ENCODE results near the gene RGL1.

Gene RGL1

GRCh38 chr1:183966487-183966886 is 161.6 kb downstream of the RGL1 start:
- DNase-seq = no peak

- no peak for DNase-seq
These were observed 163.0 kb downstream of the RGL1 start for GRCh38 chr1:183967914-183968313.

DNA sequence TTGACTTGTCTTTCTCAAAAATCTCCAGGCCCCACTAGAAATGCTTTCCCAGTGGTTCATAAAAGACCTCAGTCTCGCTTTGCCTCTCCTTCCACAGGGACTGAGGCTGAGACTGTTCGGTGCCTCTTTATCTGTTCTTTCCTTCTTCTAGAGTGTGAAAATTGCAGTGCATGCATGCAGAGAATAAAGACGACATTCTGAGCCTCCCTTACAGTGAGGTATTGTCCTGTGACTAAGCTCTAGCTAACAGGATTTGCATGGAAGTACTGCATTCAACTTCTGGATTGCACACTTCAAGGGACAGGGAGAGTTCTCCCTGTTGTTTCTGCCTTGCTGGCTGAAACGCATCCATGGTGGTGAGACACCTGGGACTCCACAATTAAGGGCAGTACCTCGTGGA is 163.5 kb downstream of the RGL1 start:
- DNase-seq = no peak

- no peak for DNase-seq
These were observed 165.8 kb downstream of the RGL1 start for GRCh38 chr1:183970516-183971300.

DNA sequence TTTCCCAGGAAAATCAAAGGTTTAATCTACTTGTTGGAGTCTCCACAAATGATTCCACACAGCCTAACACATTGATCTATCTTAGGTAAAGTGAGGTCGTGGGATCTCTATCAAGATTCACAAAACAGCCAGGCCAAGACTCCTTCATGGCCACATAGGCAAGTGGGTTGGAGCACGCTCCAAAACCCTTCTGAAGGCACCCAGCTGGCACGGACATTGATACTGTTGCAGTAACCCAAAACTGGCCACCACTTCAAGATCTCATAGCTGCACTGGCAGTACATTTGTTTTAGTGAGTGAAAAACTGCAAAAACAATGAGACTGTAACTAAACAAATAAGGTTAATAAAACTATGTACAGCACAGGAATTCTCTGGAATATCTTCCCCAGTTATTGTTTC is 170.7 kb downstream of the RGL1 start:
- no peak for DNase-seq

GRCh38 chr1:183977717-183978116 is 172.8 kb downstream of the RGL1 start:
- DNase-seq = no peak

Data from inflammatory macrophage treated with lipopolysaccharide for 1 hour (primary cell).